GM12875 (cell line): ENCODE measurements around the gene IFNA2.
A peak's percentile ranks its signal among the peaks of the same experiment; 100 is the strongest.

Experiments used
- H3K4me3 ChIP-seq: one replicate; pipeline ENCODE4 v1.5.1; 2011; ENCODE audit warnings: low read depth, low read length, control low read depth
- TF ChIP-seq, protein P1 (sequence below): IDR thresholded peaks from 2 replicates; pipeline ENCODE4 v1.5.1; 2011; ENCODE audit warnings: low read depth, mild to moderate bottlenecking, control low read depth, inconsistent platforms, low read length, moderate library complexity, borderline replicate concordance; ENCODE audit not compliant: insufficient read depth

The IFNA2 gene

DNA sequence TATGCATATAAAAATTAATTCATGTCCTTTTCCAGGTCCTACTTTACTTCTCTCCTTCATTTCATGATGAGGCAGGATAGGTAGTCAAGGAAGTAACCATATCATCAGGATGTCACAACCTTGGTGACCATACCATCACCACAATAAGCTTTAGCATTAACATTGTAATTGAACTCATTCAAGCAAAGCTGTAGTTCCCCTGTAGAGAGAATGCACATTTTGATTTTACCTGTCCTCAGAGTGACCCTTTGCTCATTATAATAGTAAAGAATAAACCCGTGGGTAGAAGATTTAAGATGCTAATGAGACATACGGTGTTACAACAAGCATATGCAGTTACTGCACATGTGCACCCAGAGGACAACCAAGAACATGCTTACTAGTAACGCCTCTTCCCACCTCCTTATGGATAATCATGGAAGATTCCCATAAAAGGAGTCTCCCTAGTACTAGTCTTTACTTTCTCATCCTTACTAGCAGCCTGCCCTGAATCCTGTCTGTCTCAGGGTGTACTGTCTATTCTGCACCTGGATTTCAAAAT is 36.7 kb downstream of the IFNA2 start:
- TF ChIP-seq, protein P1, sequence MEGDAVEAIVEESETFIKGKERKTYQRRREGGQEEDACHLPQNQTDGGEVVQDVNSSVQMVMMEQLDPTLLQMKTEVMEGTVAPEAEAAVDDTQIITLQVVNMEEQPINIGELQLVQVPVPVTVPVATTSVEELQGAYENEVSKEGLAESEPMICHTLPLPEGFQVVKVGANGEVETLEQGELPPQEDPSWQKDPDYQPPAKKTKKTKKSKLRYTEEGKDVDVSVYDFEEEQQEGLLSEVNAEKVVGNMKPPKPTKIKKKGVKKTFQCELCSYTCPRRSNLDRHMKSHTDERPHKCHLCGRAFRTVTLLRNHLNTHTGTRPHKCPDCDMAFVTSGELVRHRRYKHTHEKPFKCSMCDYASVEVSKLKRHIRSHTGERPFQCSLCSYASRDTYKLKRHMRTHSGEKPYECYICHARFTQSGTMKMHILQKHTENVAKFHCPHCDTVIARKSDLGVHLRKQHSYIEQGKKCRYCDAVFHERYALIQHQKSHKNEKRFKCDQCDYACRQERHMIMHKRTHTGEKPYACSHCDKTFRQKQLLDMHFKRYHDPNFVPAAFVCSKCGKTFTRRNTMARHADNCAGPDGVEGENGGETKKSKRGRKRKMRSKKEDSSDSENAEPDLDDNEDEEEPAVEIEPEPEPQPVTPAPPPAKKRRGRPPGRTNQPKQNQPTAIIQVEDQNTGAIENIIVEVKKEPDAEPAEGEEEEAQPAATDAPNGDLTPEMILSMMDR = no peak
- no peak overlapping the region for H3K4me3 ChIP-seq

DNA sequence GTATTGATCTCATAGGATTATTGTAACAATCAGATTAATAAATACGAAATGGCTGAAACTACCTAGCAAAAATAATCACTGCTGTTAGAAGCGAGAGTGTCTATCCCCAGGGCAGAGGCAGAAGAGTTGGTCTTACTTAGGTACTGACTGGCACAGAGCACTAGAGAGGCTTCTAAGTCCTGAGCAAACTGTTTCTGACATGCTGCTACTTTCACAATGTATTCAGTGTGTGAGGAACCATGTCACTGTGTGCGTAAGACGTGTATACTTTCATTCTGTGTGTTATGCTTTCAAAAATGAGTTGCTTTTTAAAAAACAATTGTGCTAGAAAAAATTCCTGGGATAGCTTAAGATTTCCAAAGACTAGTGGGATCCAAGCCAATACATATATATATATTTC is 44.5 kb downstream of the IFNA2 start:
- no peak overlapping the region for H3K4me3 ChIP-seq
- TF ChIP-seq, protein P1 = no peak

DNA sequence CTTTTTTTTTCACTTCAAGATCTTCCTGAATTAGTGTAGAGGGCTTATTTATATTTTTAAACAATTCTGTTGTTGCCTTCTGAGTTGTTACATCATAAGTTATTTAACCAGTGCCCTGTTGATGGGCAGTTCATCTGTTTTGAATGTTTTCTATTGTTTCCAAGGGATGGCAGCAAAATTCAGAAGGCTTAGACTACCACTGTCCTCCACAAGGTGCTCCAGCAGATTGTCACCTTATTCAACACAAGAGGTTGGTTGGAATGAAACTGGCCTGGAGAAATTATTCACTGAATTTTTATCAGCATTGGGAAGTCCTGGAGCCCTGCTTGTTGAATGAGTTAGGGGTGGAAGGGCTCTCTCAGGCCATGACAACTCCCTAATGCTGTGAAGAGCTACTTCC is 48.7 kb downstream of the IFNA2 start:
- H3K4me3 ChIP-seq = no peak overlapping the region
- TF ChIP-seq, protein P1 = peak; percentile 2; the same call in 1 of the 2 replicates

DNA sequence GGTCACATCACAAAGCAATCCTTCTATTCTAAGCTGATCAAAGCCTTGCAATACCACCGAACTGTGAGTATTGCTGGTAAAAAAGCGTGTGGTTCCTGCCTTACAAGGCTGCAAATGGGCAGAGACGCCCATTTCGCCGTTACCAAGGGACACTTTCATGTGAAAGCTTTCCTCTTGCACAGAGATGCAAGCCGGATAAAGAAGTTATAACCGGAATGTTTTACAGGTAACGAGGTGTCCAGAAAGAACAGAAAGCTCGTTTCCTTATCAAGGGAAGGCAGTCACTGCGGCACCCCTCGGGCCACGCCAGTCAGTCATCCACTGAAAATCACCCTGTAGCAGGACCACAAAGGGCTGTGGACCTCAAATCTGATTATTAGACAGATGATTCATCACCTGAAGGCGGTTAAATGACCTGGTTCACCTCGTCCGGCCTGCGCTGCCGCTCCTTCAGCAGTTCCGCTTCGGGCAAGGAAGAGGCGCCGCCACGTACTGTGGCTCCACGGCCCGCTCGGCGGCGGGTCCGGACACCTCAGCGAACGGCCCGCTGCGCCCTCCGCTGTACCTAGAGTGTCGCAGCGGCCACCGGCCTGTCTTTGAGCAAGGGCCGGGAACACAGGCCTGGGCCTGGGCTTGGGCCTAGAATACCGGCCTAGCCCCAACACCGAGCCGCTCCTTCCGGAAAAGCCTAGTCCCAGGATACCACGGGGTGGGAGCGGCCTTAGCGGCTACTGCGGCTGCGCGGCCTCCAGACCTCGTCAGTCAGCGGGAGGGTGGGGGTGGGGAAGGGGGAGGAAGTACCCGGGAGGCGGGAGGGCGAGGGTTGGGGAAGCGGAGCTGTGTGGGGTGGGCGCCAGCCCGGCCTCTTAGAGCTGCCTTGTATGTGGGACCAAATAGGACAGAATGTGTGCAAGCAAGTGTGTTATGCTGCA is 50.2 kb downstream of the IFNA2 start, which contains the start of gene KLHL9:
TSS of gene KLHL9 (minus strand) at position 704 of the 932 bp plus-strand sequence. CDS start at position 159, 545 bp downstream.
- TF ChIP-seq, protein P1 = no peak
- H3K4me3 ChIP-seq = peak within 1 kb of the TSS; percentile 88
